HG02884 (cell line): ENCODE results near the gene MANF.

Experiments
- ATAC-seq: cut with Tn5 transposase; IDR thresholded peaks from one replicate; pipeline ENCODE4 v1.9.1; 2021; ENCODE audit warnings: mild to moderate bottlenecking, moderate library complexity; ENCODE audit not compliant: unreplicated experiment

Gene MANF

DNA sequence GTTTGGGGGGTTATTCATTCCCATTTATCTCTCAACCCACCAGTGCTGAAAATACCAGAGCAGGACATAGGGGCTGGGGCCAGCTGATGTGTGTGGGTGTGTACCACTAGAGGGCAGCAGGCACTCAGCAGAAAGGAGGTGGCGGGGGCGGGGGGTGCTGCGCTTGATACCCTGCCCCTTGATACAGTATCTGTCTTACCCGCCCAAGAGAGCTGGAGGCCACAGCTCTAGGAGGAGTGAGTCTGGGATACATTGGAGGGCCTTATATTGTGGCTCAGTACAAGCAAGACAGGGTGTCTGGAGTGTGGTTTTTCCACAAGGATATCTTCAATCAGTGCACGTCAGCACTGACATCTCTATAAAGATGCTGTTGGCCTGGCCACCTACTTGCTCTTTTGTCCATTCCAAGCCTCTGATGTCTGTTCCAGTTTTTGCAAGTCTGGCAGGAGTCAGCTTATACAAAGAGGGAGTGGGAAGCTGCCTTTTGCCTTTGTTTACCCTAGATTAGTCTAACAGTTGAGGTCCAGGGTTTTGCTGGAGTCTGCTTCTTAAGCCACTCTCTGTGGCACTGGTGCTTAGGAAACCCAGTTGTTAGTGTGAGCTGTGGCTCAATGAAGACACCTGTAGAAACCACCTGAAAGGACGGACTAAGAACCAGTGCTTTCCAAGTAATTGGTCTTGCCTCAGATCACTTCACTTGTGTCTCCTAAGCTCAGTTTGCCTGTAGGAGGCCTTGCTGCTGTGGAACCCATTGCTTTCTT is 4.5 kb downstream of the MANF start:
- no peak for ATAC-seq

DNA sequence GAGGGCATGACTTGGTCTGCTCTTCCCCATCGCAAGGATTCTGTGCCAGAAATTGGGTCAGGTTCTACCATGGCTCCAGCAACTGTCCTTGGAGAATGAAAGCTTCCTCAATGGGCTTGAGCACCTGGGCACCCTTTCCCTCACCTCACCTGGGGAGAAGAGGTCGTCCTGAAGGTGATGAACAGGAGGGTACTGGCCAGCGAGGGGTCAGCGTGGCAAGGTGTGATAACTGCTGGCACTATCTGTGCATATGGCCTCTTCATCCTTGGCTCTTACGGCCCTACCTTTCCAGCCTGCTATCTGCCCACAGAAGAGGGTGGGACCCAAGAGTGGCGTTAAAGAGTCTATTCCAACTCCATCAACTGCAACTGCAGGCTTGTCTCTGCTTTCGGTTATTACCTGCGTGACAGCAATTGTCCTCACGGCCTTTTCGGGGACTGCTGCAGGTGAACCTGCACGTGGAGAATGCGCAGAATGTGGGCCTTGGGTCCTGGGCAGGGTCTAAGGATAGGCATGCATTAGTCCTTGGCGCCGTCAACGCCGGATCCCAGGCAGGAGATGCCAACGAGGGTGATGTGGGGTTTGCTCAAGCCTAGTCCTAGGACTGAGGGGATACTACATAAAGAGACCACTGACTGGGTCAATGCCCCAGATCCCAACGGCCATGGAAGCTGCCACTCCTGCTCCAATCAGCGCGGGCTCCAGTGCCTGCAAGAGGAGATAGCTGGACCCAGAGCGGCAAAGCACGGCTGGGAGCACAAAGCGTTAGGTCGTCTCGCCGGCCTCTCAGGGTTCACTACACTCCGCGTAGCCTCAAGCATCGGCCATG is 5.4 kb downstream of the MANF start:
- ATAC-seq, result peak; percentile 7

DNA sequence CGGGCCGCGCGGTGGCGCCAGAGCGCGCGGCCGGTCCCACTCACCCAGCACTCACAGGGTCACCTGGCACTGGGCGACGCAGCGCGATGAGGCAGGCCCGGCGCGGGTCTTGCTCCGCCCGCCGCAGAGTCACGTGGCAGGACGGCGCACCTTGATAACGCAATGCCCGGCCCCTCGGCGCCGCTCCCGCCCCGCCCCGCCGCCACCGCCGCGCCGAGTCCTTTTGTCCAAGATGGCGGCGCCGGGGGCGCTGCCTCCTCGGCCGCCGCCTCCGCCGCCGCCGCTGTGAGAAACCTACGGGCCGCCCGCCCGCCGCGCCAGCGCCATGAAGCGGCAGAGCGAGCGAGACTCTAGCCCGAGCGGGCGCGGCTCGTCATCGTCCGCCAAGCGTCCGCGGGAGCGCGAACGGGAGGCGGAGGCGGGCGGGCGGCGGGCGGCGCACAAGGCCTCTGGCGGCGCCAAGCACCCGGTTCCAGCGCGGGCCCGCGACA is 6.0 kb downstream of the MANF start, which contains the start of gene RBM15B:
TSS of gene RBM15B (plus strand) at position 211 of the 491 bp plus-strand sequence. CDS start at position 326, 115 bp downstream.
- ATAC-seq, result peak; percentile 96

DNA sequence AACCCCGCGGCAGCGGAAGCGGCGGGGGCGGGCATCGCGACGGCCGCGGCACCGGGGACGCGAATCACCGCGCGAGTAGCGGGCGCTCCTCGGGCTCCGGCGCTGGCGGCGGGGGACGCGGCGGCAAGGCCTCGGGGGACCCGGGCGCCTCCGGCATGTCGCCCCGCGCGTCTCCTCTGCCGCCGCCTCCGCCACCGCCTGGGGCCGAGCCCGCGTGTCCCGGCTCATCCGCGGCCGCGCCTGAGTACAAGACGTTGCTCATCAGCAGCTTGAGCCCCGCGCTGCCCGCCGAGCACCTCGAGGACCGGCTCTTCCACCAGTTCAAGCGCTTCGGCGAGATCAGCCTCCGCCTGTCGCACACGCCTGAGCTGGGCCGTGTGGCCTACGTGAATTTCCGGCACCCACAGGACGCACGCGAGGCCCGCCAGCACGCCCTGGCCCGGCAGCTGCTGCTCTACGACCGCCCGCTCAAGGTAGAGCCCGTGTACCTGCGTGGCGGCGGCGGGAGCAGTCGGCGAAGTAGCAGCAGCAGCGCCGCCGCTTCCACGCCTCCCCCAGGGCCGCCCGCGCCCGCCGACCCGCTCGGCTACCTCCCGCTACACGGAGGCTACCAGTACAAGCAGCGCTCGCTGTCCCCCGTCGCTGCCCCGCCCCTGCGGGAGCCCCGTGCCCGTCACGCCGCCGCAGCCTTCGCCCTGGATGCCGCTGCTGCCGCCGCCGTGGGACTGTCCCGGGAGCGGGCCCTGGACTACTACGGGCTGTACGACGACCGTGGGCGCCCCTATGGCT is 6.7 kb downstream of the MANF start:
- ATAC-seq, result peak; percentile 7

DNA sequence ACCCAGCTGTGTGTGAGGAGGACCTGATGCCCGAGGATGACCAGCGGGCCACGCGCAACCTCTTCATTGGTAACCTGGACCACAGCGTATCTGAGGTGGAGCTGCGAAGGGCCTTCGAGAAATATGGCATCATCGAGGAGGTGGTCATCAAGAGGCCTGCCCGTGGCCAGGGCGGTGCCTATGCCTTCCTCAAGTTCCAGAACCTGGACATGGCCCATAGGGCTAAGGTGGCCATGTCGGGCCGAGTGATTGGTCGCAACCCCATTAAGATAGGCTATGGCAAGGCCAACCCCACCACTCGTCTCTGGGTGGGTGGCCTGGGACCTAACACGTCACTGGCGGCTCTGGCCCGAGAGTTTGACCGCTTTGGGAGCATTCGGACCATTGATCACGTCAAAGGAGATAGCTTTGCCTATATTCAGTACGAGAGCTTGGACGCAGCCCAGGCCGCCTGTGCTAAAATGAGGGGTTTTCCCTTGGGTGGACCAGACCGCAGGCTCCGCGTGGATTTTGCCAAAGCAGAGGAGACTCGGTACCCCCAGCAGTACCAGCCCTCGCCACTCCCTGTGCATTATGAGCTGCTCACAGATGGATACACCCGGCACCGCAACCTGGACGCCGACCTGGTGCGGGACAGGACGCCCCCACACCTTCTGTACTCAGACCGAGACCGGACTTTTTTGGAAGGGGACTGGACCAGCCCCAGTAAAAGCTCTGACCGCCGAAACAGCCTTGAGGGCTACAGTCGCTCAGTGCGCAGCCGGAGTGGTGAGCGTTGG is 7.5 kb downstream of the MANF start:
- no peak for ATAC-seq

DNA sequence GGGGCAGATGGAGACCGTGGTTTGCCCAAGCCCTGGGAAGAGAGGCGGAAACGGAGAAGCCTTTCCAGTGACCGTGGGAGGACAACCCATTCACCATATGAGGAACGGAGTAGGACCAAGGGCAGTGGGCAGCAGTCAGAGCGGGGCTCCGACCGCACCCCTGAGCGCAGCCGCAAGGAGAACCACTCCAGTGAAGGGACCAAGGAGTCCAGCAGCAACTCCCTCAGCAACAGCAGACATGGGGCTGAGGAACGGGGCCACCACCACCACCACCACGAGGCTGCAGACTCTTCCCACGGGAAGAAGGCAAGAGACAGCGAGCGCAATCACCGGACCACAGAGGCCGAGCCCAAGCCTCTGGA is 8.0 kb downstream of the MANF start:
- no peak for ATAC-seq

DNA sequence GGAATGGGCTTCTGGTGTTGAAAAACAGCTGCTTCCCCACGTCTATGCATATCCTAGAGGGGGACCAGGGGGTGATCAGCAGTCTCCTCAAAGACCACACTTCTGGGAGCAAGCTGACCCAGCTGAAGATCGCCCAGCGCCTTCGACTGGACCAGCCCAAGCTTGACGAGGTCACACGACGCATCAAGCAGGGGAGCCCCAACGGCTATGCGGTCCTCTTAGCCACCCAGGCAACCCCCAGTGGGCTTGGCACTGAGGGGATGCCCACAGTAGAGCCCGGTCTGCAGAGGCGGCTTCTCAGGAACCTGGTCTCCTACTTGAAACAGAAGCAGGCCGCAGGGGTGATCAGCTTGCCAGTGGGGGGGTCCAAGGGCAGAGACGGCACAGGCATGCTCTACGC is 8.5 kb downstream of the MANF start:
- no peak for ATAC-seq

DNA sequence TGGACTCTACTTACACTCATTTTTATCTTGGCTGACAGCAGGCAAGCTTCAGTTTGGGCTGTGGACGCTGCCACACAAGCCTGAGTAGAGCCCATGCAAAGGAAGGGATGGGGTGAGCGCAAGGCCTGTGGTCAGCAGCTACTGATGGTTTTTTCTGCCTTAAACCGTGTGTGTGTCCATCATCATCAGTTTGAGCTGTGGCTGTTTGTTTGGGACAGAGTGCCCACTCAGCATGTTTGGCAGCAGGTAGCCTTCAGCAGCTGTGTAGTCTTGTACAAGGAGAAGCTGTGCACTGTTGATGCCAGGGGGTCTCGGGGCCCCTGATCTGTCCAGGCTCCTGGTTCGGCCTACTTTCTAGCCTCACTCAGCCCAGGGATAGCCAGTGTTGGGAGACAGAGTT is 9.4 kb downstream of the MANF start:
- no peak for ATAC-seq

DNA sequence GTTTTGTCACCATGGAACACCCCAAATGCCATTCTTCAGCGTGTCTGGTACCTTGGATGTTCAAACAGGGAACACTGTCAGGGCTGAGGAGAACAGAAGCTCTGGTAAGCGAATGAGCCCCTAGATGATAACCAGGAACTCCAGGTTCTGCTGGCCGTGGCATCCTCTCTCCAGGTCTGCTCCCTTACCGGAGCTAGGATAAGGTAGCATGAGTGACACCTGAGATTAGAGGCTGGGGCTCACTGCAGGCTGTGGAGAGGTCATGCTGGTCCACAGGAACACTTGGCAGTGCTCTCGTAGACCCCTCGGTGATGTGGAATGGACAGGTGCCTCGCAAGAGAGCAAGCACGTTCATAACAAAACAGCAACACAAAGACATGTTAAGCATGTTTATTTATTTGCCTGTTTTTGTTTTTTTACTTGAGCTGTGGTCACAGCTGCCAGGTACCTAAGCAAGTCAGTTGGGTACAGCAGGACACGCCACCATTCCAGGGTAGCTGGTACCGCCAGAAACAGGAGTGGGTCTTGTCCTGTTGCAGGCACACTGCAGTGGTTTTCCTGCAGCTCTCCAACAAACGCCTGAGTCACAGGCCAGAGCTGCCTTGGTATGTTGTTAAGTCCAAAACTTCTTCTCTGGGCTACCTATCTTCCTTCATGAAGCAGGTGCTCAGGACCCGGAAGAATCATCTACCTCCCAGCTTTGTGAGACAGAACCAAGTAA is 10.6 kb downstream of the MANF start:
- no peak for ATAC-seq

DNA sequence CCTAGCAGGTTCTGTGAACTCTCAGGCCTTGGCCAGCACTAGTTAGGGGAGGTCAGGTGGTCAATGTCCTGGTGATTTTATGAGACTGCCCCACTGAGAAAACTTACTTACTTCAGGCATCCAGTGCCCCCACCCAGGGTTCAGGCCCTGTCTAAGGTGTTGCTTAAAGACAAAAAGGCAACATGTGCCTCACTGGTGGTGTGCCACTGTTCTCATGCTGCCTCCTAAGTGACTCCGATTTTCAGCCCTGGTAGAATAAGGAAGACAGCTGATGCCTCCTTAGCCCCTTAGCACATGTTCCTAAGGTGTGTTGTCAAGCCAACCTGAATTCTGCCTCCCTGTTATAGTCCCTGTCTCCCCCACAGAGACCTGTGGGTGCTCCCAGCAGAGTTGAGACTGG is 11.3 kb downstream of the MANF start:
- no peak for ATAC-seq

DNA sequence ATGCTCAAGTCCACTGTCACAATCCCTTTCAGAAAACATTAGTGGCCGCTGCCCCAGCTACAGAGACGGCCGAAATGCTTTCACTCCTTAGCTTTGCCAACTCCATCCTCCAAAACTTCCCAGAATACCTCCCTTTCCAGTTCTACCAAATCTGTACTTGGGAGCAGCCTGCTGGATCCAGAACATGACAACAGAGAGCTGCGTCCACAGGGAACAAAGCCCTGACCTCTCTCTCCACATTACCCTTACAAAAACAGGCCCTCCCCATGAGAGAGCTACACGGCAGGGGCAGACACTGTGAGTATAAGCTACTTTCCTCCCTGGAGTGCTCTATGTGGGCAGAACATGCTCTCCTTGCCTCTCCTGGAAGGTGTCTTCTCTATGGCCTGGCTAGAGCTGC is 12.3 kb downstream of the MANF start:
- ATAC-seq, result no peak

DNA sequence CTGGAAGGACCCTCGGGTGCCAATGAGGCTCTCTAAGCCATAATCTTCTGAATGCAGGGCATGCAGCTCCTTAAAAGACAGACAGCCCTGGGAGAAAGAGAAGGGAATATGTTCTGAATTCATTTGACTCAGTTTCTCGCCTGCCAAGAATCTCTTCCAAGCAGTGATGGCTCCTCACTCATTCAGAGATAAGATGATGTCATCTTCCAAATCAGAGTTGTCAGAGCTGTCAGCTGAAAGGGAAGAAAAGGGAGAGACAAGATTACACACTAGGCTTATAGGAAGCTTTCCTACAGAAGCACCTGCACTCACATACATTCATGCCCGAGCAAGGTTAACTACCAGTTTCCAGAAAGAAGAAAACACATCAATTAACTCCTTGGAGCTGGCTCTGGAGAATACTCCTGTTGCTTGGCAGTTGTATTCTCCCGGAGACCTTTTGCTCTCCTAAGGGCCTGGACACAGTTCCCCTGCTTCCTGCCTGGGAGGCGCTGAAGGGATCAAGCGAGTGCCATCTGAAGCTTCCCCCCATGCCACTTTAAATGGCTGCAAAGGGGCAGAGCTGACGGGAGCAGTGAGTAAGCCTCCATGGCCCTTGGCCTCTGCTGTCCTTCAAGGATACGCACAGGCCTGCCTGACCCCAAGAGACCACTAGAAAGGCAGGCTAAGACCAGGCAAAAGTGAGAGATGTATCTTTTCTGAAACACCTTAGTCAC is 13.7 kb downstream of the MANF start:
- ATAC-seq, result no peak

DNA sequence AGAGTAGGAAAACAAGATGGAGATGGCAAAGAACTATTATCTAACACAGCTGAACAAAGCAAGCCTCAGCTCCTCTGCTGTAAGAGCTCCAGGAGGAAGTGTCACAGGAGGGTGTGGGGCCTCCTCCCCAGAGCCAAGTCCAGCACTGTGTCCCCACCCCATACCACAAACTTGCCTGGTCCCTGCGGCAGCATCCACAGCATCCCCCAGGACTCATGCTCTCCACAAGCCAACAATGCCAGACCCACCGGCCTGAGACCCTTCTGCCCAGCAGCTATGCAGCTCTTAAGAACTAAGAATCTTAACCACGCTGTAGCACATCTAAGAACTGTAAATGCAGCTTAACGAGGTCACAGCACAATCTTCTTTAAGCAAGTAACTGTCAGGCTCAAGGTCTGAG is 15.1 kb downstream of the MANF start:
- ATAC-seq, result no peak

DNA sequence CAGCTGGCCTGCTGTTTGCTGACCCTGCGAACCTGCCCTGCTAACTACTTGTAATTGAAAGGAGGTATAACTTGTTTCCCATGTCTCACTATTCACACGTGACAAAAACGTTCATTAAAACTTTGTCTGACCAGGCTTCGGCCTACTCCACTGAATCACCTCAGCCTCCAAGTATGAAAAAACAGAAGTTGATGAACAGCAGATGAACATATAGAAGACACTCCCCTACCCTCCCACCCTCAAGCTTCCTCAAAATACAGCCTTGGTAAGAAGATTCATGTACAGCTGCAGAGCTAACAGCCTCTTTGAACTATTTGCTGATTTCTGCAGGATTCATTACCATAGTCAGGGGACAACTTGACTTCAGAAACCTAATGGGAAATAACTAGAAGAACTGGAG is 16.6 kb downstream of the MANF start:
- ATAC-seq, result no peak

DNA sequence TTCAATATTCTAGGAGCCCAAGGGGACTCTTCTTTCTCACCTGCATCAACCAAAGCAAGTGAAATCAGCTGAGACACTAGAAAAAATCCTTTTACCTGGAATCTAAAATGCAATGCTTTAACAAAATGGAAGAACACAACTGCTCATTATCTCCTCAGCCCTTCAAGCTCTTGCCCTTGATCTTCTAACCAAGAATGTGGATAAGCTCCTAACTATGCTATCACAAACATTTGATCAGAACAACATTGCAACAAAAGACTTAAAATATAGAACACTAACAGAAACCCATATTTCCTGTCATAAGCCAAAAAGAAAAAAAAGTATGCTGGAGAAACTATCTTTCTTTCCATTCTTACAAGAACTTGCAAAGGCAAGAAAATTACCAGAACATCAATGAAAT is 18.6 kb downstream of the MANF start:
- no peak for ATAC-seq

DNA sequence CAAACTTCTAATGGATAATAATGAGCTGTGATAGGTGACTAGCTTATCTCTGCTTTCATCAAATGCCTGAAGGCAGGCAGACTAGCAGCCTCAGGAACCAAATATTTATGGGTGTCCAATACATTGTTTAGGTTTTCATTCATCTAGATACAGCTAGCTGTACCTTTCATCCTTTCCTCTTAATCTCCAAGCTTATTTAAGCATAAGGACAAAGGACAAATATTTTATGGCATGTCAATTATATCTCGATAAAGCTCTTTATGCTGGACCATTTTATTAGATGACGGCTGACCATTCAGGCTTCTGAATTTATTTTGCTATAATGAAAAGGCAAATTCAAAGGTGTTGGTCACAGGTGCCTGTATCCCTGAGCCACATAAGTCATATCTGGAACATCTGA is 22.9 kb downstream of the MANF start:
- ATAC-seq, result no peak

DNA sequence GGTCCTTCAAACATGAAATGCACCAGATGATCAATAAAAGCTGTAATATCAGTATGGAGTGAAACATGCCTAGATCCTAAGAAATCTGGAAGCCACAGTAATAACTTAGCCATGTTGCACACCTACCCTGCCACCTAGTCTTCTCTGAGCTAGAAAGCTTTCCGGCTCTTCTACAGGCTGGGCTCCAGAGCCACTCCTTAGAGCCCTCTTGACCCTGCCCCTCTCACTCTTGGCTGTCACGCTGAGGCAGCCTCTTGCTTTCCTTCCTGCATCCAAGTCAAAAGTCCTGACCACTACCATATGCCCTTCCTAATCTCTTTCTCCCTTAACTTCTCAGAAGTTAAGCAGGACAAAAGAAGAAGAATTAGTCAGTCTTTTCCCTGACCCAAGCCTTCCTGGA is 23.7 kb downstream of the MANF start:
- ATAC-seq, result no peak

DNA sequence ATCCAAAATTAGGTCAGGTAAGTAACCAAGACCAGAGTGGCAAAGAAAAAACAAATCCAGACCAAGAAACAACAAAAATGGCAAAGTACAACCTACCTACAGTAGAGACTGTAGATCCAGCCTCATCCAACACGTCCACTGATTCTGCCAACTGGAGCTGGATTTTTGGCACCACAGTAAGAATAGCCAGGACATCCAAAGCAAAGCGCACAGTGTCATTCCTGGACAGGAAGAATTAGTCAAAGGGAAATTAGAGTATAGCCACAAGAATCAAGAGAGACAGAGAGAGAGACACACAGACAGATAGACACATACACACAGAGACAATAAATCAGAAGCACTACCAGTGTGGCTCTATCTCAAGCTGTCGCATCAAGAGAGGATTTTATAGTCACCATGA is 37.1 kb downstream of the MANF start:
- no peak for ATAC-seq

DNA sequence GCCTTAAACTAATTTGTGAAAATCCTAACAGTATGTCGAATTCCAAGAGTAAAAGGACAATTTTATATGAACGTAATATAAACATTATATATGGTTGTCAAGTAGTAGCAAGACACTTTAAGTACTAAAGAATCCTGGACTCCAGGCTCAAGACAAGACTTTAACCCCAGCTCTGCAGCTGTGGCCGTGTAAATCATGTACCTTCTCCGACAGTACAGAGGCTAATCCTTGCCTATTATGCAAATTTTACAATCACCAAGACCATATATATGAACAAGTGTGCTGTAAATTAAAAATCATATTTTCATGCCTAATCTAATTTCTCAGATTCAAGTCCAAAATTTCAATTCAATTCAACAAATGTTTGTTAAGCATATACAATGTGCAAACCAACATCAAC is 41.8 kb downstream of the MANF start:
- no peak for ATAC-seq
